GM21723 (cell line): Measurements from ENCODE around the gene APOBEC4.

Source experiments
- ATAC-seq: cut with Tn5 transposase; IDR thresholded peaks from one replicate; pipeline ENCODE4 v1.9.1; 2021; ENCODE audit warnings: mild to moderate bottlenecking, moderate library complexity; ENCODE audit not compliant: unreplicated experiment

APOBEC4 gene

DNA sequence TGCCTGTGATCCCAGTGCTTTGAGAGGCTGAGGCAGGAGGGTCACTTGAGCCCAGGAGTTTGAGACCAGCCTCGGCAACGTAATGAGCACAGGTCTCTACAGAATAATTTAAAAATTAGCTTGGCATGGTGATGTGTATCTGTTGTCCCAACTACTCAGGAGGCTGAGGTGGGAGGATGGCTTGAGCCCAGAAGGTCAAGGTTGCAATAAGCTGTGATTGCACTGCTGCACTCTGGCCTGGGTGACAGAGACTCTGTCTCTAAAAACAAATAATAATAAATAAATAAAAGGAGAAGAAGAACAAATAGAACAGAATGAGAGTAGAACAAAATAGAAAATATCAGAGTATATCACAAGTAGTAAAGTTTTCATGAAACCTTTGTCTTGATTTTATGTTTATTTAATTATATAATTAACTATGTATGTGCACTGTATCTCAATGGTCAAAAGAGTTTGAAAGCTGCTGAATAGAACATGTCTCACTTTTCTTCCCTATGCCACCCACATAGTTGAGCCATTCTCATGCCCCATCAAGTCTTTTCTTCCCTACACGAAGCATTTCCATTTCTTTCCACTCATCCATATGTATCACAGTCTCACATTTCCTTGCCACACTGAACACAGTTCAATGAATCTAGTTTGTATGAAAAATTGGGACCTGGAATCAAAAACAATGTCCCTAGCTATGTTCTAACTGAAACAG is 22.9 kb upstream of the APOBEC4 start:
- ATAC-seq: no peak

DNA sequence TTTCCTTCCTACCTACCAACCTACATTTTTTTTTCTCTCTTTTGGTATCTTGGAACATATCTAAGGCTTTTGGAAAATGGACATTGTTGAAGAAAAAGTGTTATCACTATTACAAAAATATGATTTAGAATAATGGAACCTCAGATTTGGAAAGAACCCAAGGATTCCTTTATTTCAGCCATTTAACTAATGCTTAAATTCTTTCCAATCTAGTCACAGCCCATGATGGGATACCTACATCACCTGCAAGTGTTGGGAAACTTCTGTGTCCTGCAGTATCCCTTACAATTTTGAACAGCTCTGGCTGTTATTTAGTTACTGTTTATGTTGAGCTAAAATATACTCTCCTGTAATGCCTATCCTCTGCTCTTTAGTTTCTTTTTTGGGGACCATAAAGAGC is 22.3 kb upstream of the APOBEC4 start:
- ATAC-seq: no peak

DNA sequence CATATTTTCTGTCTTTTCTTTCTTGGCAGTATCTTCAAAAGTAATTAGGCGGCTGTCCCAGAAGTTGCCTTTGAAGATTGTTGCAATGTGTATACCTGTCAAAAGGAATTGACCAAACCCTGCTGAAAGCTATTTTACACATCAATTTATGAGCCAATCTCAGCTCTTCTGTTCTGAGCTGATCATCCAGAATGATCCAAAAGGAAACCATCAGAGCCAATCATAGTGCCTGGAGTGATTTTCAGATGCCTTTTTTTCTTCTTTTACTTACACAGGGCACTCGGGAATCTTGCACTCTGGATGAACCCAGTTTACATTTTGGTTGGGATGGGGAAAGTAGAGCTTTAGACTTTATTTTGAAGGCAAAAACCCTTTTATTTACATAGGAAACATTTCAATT is 21.8 kb upstream of the APOBEC4 start:
- ATAC-seq: no peak

DNA sequence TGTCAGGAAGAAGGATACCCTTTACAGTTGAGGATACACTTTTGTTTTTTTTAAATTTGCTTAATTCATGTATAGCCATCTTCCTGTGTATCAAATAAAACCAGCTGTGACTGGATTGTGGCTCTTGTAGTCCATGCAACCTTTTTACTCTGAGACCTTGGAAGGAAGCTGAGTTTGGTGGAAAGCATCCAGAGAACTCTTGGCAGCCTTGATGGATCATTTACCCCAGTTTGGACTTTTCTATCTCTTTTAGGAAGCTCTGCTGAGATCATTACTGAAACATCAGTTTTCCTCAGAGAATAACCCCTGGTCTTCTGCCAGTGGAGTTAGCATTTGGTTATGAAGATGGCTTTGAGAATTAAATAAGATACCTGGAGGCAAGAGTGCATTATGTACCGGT is 21.2 kb upstream of the APOBEC4 start:
- ATAC-seq: no peak

DNA sequence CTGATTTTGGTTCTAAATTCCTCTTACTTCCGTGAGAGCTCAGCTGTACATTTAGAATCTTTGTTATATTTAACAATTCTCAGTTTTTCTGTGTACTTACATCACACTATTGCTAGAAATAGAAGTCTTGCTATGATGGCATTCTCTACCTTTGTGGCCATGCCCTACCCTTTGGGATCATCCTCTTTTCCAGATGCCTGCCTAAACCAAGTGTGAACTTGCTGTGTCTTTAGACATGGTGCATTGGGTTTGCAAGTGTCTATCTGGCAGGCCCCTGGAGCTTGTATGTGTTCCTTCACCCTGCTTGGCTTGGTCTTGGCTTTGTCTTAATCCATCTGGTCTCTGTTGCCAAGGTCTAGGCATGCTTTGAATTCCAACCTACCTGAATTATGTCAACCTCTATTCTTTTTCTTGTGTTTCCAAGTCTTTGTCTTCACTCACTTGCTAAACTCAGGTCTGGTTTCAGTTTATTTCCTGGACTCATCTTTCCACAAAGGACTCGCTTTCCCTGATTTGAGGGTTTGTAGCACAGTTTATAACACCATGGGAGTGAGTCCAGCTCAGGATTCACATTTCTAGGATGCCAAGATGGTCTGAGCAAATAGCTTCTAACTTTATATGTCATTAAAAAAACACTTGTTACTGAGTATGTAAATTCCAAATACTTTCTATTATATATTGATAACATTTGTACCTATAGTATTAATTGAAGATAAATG is 20.6 kb upstream of the APOBEC4 start:
- no peak for ATAC-seq

DNA sequence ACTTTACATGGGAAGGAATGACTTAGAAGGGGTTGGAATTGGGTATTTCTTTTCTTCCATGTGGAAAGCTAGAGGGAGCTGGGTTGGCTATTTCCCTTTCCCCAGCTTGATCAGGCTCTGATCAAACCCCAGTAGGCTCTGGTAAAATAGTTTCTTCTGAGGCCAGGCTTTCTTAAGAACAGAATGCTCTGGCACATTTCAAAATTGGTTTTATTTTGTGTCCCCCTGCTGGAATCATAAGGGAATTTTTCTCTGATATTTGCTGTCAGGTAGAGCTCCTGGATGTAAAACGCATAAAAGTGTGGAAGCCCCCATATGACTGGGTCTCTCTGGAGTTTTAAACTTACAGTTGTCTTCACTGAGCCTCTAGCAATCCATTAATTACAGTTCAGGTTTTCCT is 17.1 kb upstream of the APOBEC4 start:
- no peak for ATAC-seq

DNA sequence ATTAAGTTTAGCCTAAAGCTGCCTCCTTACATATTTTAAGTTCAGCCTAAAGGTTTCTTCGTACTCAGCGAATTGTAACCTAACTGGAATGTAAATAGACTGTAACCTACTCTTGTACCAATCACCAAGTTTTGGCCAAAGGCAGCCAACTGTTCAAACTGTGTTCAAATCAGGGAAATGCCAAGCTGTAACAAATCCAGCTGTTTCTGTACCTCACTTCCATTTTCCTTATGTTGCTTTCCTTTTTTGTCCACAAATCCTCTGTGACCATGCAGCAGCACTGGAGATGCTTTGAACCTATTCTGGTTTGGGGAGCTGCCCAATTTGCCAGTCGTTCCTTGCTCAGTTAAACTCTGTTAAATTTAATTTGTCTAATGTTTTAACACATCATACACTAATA is 3.2 kb upstream of the APOBEC4 start:
- ATAC-seq: no peak

DNA sequence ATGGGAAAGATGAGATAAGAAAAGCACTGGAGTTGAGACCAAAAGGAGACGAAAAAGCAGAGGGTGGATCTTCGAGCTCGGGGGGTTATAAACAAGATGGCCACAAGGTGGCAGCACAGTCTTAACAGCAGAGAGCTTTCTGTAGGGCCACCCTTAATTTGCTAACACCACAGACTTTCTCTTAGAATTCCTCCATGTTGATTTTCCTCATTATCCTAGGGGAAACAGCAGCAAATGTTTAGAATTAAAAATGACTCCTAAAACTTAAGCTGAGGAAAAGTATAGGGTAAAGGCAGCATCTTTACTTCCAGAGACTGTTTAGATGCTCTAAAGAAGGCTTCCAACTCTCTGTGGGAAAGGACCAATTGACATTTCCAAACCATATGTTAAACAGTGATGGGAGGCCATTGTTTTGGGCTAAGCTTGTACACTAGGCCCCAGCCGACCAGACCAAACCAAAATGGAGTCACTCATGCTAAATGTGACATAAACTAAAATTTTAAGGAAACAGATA is 2.5 kb upstream of the APOBEC4 start:
- no peak for ATAC-seq

DNA sequence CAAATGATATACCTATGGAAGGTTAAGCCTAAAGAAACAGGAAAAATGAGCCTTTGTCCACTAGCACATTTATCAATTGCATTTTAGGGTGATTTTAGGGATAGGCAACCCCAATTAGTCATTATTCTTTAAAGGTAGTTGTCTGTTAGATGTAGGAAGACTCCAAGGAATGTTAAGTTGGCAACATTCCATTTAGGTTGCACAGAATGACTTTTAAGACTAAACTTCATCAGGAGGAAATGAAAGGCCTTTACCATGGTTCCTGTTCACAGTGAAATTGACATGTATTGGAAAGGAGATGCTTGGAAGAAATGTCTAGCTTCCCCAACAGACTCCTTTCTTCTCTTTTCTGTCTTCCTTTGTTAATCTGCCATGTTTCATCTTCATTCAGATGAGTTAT is 1.6 kb upstream of the APOBEC4 start:
- no peak for ATAC-seq

DNA sequence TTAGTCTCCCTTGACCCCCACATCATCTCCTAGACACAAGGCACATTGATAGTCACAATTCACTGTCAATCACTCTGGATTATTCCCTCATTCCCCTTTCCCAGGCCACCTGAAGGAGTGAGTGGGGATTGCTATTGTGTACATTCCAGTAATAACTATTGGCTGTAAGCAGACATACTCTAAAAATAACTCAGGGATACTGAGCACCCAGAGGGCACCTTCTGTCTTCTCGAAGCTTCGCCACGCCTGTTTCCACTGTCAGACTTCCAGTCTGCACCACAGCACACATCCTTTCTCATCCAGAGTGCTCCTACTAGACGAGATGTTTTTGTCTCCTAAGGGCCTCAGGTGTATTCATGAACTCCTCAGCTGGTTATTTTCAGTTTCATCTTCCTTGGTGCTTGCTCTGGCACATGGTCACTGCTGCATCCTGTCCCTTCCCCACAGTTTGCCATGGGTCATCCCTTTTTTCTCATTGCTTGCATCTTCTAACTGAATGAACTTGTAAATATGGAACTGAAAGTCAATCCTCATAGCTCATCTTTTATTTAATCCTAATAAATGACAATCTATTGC is 848 bp upstream of the APOBEC4 start:
- no peak for ATAC-seq

DNA sequence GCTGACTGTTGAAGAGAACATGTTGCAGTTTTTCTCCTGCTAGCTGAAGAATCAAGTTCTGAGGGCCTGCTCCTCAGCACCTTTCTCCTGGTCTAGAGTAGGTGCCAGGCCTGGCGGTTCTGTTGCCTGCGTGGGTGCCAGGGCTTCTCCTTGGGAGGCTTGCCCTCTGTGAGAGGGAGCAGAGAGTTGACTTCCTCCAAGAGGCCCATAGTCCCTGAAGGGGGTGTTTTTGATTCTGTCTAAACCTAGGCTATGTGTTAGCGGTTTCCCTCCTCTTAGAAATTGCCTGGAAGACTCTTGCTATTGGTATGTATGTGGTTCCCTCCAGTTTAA is 312 bp upstream of the APOBEC4 start:
- ATAC-seq: no peak

DNA sequence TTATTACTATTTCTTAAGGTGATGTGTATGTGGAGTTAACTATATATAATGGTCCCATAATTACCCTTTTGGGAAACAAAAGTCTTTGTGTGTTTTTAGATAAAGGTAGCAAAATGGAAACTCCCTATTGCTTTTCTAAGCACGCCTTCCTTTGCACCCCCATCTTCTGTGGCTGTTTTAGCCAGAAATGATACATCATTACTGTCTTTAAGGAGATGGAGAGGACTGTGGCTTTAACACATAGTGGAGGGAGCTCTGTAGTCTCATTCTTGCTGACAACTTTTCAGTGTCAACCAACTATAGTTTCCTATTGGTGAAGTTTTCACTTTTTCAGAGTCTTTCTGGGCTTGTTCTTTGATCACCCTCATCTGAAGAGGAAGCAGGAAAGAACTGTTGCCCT is 1.0 kb downstream of the APOBEC4 start:
- no peak for ATAC-seq

DNA sequence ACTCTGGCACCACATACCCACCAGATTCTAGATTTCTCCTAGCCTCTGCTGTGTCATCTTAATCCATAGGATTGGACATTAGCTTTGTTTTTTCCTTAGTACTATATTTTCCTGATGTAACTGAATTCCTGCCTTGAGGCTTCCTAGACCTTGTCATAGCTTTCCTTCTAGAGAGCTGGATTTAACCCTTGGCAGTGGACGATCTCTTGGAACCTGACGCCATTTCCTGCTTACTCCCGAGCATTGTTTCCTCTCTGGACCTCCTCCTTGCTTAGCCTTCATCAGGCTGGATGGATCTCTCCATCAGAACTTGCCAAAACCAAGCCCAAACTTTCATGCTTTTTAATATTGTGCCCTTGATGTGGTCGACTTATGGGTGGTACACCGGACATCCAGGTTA is 1.5 kb downstream of the APOBEC4 start:
- ATAC-seq: no peak

DNA sequence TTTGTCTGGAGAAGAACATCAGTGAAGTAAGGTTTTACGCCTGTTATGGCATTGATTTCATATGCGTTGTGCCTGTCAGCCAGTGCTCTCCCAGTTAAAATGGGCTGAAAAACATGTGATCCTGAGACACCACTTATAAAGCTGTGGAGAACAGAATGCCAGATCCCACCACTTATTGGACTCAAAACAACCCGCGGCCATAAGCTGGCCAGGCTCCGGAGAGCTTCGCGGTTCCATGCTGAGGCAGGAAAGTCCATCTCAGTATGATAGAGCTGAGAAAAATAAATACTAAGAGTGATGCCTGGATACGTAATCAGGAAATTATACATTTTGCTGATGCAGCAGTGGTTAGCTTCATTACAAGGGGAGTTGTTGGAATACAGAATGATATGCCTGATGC is 5.1 kb downstream of the APOBEC4 start:
- ATAC-seq: no peak

DNA sequence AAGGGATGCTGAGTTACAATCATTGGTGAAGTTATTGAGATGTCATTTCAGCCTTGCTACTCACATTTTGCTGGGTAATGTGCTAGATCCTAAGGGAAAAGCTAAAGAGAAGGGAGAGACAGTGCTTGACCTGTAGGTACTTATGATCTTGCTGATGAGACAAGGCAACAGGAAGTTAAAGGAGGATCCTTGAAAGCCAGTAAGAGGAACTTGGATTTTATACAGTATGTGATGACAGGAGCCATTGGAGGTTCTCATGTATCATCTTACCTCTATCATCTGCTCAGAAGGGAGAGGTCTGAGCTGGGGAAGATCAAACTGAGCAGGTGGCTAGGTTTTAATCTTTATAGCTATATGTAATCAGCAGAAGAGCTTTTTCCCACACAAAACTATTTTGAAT is 6.3 kb downstream of the APOBEC4 start:
- ATAC-seq: no peak

DNA sequence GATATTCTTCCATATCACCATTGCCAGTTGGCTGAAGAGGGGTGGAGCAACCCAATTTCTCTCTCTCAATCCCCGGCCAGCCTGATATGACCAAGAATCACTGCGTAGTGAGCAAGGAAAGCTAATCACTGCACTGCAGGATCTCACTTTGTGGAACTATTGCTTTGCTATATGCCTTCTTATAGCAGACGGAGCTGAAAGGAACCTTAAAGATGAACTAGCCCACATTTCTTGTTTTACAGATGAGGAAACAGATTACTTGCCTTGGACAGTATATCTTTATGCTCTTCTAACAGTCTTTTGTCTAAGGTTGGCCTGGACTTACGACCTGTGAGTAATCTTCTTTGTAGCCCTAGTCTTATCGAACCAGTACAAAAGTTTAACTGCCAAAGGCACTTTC is 7.6 kb downstream of the APOBEC4 start:
- ATAC-seq: no peak

DNA sequence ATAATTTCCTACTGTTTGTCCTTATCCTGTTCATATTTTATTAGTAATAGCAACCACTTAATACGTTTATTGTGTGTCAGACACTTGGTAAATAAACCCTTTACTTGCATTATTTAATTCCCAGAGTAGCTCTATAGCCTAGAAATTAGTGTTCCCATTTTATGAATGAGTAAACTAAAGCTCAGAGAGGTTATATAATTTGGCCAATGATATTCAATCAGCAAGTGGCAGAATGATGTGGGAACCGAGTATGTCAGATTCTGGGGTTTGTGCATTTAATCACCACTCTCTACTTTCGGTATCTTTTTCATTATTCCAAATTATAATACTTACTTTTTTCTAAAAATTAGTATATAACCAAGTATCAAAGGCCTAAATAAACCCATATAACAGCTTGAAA is 10.9 kb downstream of the APOBEC4 start:
- no peak for ATAC-seq

DNA sequence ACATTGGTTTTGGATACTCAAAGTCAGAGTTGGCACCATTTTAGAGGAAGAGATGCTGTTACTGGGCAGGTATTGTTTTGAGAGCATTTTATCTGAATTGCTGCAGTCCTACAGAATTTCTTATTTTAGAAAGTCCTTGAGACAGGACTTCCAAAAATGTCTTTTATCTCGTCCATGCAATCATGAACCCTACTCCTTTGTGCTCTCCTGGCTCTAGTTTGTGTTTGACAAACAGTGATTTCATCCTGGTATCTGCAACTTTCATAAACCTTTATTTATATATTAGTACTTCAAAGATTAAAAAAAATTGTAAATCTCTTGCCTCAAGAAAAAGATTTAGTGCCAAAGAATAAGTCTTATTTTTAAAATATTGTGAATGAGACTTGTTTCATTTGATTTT is 12.9 kb downstream of the APOBEC4 start:
- ATAC-seq: no peak

DNA sequence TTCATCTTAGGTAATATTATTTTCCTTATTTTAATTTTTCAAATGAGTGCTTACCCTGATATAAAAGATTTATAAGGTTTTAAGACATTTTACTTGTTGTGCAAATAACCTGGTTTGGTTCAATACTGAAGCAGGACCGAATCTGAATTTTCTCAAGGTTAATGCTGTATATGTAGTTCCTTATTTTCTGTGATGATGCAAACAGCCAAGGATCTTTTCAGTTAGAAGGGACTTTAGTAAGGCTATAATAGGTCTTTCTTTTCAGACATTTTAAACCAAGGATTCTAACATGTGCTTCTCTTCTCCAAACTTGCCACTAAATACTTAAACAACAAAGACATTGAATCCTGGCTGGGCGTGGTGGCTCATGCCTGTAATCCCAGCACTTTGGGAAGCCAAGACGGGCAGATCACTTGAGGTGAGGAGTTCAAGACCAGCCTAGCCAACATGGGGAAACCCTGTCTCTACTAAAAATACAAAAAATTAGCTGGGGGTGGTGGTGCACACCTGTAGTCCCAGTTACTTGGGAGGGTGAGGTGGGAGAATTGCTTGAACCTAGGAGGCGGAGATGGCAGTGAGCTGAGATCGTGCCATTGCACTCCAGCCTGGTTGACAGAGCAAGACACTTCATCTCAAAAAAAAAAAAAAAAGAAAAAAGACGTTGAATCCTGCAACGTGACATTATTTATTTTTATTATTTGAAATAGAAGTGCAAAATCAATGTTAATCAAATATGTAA is 14.3 kb downstream of the APOBEC4 start:
- ATAC-seq: no peak

DNA sequence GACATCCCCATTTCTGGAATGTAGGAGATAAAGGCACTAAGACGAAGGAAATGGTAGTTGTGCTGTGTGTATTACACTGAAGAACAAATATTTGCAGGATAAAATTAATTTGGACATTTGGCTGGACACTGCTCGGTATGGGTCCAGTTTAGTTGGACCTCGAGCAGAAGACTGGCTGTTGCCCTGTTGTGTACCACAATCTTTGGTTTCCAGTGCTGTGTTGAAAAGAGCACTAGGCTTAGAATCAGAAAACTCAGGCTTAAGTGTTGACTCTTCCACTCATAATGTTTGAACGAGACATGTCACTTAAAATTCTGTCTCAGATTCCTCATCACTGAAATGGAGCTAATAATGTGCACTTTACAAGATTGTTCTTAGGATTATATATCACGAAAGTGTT is 16.3 kb downstream of the APOBEC4 start:
- no peak for ATAC-seq

DNA sequence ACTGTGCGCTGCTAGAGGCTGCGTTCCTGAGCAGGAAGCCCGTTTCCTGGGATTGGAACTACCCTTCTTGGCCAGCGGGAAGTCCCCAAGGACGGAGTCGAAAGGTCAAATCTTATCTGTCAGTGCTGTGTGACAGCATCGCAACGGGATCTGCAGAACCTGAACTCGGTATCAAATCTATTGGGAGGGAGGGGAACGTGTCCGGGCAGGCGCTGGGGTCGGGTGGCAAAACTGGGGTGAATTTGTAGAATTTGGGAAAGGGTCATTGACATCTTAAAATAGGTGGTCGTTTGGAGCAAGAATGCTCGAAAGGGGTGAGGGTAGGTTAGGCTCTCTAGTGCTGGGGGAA is 16.8 kb downstream of the APOBEC4 start:
- no peak for ATAC-seq
